ENCODE measurements around the gene PDE2A.

The PDE2A gene

DNA sequence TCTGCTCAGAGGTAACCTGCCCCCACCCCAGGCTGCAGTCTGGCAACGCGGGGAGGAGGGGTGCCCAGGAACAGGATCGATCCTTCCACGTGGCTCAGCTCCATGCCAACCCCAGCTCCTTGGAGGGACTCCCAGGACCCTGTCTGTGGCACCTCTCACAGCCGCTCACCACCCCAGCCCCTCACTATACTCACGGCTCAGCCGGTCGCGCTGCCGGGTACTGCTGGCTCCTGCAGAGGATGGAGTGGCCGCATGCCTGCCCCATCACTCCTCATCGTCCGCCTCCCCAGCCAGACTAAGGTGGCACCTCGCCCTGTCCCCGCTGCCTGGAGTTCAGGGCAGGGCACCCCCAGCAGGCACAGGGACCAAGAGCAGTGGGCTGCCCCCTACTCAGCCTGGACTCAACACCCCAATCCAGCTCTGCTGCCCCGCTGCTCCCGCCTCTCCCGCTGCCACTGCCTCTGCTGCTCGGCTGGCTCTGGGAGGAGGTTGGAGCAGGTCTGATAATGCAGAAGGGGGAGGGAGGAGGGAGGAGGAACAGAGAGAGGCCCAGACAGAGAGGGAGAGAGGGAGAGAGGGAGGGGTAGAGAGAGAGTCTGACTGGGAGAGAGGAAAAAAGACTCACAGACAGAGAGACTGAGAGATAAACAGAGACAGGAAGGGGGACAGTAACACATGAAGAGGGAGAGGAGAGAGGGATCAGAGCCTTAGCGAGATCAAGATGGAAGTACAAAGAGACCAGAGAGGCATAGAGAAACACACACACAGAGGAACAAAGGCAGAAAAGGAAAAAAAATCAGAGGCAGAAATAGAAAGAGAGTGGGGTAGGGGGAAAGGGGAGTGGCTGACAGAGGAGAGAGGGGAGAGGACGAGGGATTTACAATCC is at the start of gene PDE2A:
TSS of gene PDE2A (minus strand) at position 480 of the 886 bp plus-strand sequence. CDS start at position 265, 215 bp downstream.
- no peak for DNase-seq (ENCODE audit: low spot score)

GRCh38 chr11:72723508-72723907 is 49.3 kb upstream of the PDE2A start:
- no peak for DNase-seq (ENCODE audit: low spot score)

DNA sequence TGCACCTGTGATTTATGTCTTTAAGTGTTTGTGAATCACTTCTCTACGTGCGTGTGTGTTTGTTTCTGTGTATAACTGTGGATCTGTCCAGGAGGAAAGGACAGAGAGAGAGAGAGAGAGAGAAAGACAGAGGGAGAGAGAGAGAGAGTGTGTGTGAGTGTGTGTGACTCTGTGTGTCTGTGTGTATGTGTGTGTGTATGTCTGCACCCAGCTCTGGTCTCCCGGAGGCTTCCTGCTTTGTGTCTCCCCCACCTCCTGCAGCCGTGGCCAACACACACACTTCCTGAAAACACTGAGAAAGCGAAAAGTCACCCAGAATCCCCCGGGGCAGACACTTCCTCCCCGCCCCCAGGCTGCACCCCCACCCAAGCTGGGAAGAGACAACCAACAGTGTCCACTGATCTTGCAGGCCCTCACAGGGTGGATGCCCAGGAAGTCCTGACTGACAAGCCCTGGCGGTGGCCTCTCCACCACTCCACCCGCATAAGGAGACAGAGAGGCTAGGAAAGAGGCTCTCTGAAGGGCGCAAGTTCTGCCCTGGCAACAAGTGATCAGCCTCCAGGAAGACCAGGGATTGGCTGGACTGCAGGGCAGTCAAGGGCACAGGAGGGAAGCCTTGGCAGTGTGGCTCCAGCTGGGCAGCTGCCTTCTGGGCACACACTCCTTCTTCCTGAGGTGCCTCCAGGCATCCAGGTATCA is 48.0 kb upstream of the PDE2A start:
- peak; percentile 89 for DNase-seq (ENCODE audit: low spot score)

- DNase-seq (ENCODE audit: low spot score), result peak; percentile 41
These were observed 47.4 kb upstream of the PDE2A start for GRCh38 chr11:72721689-72722049.

- DNase-seq (ENCODE audit: low spot score), result no peak
These were observed 47.1 kb upstream of the PDE2A start for GRCh38 chr11:72721276-72721675.

DNA sequence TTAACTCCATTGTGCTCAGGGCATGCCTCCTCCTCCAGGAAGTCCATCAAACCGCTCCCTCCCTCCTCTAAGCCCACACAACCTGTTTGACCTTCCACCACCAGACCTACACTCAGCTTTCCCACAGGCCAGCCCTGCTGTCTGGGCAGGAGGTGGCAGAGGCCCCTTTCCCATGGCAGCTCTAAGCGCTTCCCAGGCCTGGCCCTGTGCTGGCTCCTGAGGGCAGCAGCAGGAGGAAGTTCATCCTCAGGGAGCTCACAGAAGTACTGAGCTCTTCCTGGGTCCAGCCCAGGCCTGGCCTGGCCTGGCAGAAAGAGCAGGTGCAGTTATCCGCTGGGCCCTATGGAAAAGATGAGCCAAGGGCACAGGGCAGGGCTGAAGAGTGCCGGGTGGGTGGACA is 46.6 kb upstream of the PDE2A start:
- no peak for DNase-seq (ENCODE audit: low spot score)

DNA sequence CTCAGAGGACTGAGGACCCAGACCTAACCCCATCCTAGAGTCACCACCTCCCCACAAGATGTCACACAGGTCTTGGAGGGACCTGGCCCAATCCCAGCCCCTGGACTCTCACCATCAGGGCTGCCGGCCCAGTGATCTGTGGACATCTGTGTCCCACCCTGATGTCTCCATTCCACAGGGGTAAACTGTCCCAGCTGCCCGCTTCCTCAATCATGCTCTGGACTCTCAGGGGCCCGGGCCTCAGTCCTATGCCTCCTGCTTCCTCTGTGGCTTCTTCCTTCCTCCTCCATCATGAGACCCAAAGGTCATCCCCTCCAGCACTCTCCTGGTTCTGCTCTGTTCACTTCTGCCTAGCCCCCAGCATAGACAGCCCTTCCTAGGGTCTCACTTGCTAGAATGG is 45.8 kb upstream of the PDE2A start:
- DNase-seq (ENCODE audit: low spot score), result no peak

- no peak for DNase-seq (ENCODE audit: low spot score)
These were observed 45.3 kb upstream of the PDE2A start for GRCh38 chr11:72719551-72719950.

DNA sequence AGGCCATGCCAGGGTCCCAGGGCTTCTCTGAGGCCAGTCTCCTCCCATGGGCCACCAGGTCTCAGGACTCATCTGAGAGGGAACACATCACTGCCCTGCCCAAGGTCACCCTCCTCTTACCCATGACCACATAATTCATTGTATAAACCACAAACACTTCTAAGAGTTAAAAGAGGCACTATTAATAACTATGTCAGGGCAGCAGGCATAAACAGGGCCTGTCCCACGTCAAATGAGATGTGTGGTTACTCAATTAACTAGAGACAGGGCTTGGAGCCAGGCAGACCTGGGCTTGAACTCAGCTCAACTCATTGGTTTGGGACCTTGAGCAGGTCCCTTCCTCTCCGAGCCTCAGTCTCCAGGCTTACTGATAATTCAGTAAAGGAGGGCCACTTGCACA is 44.9 kb upstream of the PDE2A start:
- no peak for DNase-seq (ENCODE audit: low spot score)

GRCh38 chr11:72718101-72718501 is 43.9 kb upstream of the PDE2A start:
- no peak for DNase-seq (ENCODE audit: low spot score)

DNA sequence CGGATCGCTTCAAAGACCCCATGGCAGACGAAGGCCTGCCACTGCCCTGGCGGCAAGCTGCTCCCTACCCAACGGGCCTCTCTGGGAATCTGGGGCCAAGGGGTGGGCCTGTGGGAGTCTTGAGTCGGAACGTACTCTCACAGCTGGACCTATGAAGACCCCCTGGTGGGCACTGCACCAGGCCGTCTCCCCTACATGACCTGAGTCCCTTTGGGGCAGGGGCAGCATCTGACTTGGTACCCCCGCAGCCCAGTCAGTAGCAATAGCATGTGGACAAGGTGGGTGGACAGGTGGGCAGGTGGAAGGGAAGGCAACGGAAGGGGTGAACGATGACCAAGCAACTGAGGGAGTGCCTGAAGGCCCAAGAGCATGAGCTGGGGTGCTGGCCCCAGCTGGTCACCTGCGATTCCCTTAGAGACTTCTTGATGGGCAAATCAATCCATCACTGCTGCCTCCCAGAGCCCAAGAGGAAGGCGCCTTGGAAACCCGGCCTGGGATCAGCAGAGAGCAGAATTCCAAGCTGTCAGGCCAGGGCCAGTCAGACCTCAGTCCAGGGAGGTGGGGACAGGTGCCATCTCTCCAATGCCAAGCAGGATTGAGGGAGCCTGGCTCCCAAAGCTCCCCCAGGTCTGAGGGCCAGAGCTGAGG is 42.7 kb upstream of the PDE2A start:
- DNase-seq (ENCODE audit: low spot score), result no peak

GRCh38 chr11:72716290-72716689 is 42.1 kb upstream of the PDE2A start:
- DNase-seq (ENCODE audit: low spot score), result no peak

DNA sequence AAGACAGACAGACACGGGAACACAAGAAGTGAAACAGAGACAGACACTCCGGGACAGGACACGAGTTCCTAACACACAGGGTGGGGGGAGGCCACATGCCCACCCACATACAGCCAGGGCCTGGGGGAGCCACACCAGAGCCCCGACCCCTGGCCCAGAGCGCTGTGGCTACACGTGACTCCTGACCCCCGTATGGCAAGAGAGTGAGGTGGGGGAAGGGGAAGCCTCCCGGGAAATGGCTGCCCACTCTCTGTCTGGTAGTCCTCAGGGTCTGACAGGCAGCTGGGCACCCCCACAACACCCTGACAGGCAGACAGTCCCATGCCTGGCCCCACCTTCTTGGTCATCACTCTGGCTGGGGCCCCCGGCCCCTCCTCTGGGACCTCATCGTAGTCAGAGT is 38.6 kb upstream of the PDE2A start:
- no peak for DNase-seq (ENCODE audit: low spot score)

- no peak for DNase-seq (ENCODE audit: low spot score)
These were observed 38.0 kb upstream of the PDE2A start for GRCh38 chr11:72712168-72712751.

DNA sequence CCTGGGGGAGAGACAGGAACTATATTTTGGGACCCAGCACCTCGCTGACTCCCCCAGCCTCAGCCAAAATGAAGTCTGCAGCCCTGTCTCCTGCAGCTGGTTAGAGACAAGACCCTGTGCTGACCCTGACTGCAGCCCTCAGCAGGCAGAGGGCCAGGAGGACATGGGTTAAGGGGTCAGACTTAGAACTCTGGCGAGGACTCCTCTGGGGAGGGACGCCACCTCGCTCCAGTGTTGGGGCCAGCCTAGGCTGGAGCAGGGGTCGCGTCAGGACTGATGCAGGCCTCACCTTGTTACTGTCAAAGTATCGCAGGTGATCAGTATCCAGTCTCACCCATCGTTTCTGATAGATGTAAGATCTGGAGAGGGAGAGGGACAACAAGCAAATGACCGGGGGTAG is 36.9 kb upstream of the PDE2A start:
- DNase-seq (ENCODE audit: low spot score), result no peak

GRCh38 chr11:72710278-72710677 is 36.1 kb upstream of the PDE2A start:
- DNase-seq (ENCODE audit: low spot score), result no peak

- no peak for DNase-seq (ENCODE audit: low spot score)
These were observed 35.4 kb upstream of the PDE2A start for GRCh38 chr11:72709478-72710238.

GRCh38 chr11:72707032-72707431 is 32.8 kb upstream of the PDE2A start:
- no peak for DNase-seq (ENCODE audit: low spot score)

DNA sequence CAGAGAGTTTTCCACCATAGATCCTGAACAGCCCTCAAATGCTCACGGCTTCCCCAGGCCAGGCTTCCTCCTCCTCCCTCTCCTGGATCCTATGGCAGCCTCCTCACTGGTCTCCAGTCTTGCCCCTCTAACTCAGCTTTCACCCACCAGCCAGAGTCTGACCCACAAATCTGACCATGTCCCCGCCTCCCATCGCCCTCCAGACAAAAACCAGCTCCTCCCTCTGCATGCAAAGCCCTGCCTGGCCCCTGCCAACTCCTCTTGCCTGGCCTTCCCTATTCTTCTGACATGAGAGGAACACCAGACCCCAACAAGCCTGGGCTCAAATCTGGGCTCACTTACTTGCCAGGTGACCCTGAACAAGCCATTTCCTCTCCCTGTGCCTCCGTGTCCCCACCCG is 32.4 kb upstream of the PDE2A start:
- no peak for DNase-seq (ENCODE audit: low spot score)

GRCh38 chr11:72705442-72706365 is 31.5 kb upstream of the PDE2A start:
- no peak for DNase-seq (ENCODE audit: low spot score)

DNA sequence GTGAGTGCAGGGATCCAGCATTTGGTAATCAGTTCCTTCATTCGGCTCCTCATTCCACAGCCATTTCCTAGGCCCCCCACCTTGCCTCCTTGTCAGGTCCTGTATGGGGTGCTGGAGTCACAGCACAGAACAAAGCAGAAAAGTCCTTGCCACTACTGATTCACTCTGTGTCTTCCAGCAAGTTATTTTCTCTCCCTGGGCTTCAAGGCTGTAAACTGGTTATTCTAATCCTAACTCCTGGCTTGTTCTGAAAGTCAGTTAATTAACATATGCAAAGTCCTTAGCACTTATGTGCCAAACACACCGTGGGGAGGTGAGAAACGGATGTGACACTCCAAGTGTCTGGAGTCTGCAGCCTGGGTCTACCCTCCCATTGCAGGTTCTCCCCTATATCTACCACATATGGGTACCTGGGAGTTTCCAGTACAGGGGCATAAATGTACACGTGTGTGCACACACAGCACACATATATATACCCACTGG is 30.6 kb upstream of the PDE2A start:
- no peak for DNase-seq (ENCODE audit: low spot score)
